ENCODE measurements around the gene CRYBB1.

Gene CRYBB1

GRCh38 chr22:26551568-26551967, 66.3 kb downstream of the CRYBB1 start:
- no peak overlapping the region; the same call in 1 of the 2 replicates for H3K27ac ChIP-seq (ENCODE audit: low read depth, low read length)
- peaks cover 7% of the 10 kb centered on the region; the same call in 1 of the 2 replicates for H3K36me3 ChIP-seq (ENCODE audit: insufficient read depth, low read length)
- peaks cover 33% of the 10 kb centered on the region for H3K4me1 ChIP-seq (ENCODE audit: insufficient read depth, low read length)
- H3K9ac ChIP-seq (ENCODE audit: low read depth, low read length) = no peak overlapping the region
- no peaks in the 10 kb centered on the region for H3K27me3 ChIP-seq (ENCODE audit: insufficient read depth, low read length)
- no peak overlapping the region for H3K4me3 ChIP-seq (ENCODE audit: low read length)
- 87% methylated on average over 2 of the region's 2 CpGs for WGBS
- no peaks in the 10 kb centered on the region for H3K9me3 ChIP-seq (ENCODE audit: insufficient read depth, low read depth, low read length)

- peaks cover 29% of the 10 kb centered on the region for H3K4me1 ChIP-seq (ENCODE audit: insufficient read depth, low read length)
- no peak overlapping the region for H3K4me3 ChIP-seq (ENCODE audit: low read length)
- WGBS = 74% methylated on average over 8 of the region's 8 CpGs
- H3K27me3 ChIP-seq (ENCODE audit: insufficient read depth, low read length) = no peaks in the 10 kb centered on the region
- peak overlapping the region; percentile 39; the same call in 1 of the 2 replicates for H3K27ac ChIP-seq (ENCODE audit: low read depth, low read length)
- peak overlapping the region; percentile 40; the same call in 1 of the 2 replicates for H3K9ac ChIP-seq (ENCODE audit: low read depth, low read length)
- no peaks in the 10 kb centered on the region for H3K9me3 ChIP-seq (ENCODE audit: insufficient read depth, low read depth, low read length)
- H3K36me3 ChIP-seq (ENCODE audit: insufficient read depth, low read length) = peaks cover 7% of the 10 kb centered on the region; the same call in 1 of the 2 replicates
These were observed 67.3 kb downstream of the CRYBB1 start for GRCh38 chr22:26550498-26551033.

GRCh38 chr22:26549902-26550497, 67.8 kb downstream of the CRYBB1 start:
- H3K9ac ChIP-seq (ENCODE audit: low read depth, low read length) = no peak overlapping the region
- H3K27me3 ChIP-seq (ENCODE audit: insufficient read depth, low read length) = no peaks in the 10 kb centered on the region
- no peaks in the 10 kb centered on the region for H3K9me3 ChIP-seq (ENCODE audit: insufficient read depth, low read depth, low read length)
- H3K27ac ChIP-seq (ENCODE audit: low read depth, low read length) = peak overlapping the region; percentile 39; the same call in 1 of the 2 replicates
- H3K4me3 ChIP-seq (ENCODE audit: low read length) = no peak overlapping the region
- 94% methylated on average over 4 of the region's 4 CpGs for WGBS
- peaks cover 24% of the 10 kb centered on the region for H3K4me1 ChIP-seq (ENCODE audit: insufficient read depth, low read length)
- H3K36me3 ChIP-seq (ENCODE audit: insufficient read depth, low read length) = peaks cover 7% of the 10 kb centered on the region; the same call in 1 of the 2 replicates
